HG02970 (cell line): Measurements from ENCODE around the gene PYCR2.

Experiments used
- ATAC-seq: cut with Tn5 transposase; IDR thresholded peaks from one replicate; pipeline ENCODE4 v1.9.1; 2021; ENCODE audit warnings: mild to moderate bottlenecking, moderate library complexity, moderate number of reproducible peaks; ENCODE audit not compliant: unreplicated experiment, low FRiP score

The PYCR2 gene

DNA sequence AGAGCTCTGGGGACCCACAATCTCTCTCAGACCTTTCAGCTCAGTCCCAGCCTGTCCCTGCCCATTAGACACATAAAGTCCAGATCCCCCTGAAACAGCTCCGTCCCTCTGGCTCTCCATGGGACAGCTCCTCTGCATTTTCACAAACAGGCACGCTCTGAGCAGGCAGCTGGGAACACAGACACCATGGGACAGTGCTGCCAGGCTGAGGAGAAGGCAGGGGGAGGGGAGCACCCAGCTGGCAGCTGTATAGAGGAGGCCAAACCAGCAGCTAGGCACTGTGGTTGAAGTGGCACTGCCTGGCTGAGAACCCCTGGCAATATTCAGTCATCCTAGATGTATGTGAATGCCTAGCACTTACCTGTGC, 43.8 kb downstream of the PYCR2 start:
- no peak for ATAC-seq

DNA sequence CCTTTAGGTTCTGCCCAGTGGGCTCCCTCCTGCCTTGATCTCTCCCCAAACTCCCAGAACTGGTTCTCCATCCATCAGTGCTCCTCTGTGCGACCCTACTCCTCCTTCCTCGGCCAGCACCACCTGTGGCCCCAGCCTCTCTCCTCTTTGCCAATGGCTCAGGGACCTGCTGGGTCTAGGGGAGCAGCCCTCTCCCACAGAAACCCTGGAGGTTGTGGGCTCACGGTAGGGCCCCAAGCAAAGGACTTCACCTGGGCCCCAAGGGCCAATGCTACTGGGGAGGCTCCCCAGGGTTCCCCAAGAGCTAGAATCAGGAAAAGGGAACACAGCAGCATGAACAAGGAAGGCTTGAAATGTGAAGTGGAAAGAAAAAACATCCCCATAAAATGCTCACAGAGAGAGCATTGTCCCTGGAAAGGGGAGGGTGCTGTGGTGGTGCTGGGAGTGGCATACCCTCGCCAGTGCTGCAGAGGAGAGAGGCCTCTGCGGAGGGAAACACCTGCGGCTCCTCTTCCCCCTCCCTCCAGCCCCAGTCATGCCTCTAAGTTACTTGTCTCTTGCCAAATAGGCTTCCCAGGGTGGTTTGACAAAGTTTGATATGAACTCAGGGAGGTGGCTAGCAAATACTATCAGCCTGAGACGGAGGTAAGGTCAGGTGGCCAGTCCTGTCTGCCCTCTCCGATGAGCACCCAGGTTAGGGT, 44.4 kb downstream of the PYCR2 start:
- ATAC-seq: no peak

DNA sequence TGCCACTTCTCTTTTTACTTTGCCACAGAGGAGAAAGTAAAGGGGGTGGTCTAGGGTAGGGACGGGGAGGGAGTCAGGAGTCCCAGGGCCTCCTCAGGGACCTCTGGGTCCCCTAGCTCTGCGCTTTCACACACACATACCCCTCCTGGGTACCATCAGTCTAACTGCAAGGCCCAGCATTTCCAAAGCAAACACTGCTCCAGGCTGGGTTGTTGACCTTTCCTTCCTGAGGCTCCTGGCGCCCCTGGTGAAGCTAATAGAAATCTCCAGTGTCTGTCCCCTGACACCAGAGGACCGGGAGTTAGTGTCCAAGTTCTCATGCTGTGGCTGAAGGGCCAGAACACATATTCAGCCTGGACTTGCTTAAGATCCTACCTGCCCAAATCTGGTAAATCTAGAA, 45.8 kb downstream of the PYCR2 start:
- no peak for ATAC-seq

DNA sequence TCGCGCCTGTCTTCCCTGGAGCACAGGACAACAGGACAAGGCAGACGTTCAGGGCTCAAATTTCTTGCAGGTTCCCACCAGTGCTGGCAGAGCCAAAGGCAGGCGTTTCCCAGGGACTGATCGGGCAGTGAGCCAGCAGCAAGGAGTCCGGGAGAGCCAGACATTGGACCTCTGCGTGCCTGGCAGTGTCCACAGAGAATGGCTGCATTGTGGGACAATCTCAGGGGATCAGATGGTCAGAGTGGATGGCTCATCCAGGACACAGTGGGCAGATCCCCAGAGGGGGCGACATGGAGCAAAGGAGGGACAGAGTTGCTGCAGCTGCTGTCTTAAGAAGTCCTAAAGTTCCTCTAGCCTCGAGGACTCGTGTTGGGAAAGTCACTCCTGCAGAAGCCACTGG, 46.5 kb downstream of the PYCR2 start:
- ATAC-seq: no peak

DNA sequence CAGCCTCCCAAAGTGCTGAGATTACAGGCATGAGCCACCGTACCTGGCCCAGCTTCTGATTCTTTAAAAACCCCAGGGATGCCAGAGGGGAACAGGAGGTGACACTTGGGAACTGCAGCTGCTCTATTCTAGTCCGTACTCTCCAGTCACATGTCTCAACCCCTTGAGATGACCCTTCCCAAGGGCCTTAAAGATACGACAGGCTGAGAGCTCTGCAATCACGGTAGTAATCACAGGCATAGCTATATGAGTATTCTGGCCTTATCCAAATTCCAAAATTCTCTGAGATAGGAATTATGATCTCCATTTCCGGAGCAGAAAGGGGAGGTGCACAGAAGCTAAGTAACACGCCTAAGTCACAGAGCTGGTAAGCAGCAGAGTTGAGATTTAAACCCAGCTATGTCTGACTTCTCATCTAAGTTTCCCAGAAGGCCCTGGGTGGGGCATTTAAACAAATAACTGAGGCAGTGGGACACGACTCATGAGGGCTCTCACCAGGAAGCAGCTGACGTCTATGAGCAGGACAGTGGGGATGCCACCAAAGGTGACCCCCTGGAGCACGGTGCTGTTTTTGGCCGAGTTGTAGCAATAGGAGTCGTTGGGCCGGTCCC, 47.0 kb downstream of the PYCR2 start:
- ATAC-seq: no peak

DNA sequence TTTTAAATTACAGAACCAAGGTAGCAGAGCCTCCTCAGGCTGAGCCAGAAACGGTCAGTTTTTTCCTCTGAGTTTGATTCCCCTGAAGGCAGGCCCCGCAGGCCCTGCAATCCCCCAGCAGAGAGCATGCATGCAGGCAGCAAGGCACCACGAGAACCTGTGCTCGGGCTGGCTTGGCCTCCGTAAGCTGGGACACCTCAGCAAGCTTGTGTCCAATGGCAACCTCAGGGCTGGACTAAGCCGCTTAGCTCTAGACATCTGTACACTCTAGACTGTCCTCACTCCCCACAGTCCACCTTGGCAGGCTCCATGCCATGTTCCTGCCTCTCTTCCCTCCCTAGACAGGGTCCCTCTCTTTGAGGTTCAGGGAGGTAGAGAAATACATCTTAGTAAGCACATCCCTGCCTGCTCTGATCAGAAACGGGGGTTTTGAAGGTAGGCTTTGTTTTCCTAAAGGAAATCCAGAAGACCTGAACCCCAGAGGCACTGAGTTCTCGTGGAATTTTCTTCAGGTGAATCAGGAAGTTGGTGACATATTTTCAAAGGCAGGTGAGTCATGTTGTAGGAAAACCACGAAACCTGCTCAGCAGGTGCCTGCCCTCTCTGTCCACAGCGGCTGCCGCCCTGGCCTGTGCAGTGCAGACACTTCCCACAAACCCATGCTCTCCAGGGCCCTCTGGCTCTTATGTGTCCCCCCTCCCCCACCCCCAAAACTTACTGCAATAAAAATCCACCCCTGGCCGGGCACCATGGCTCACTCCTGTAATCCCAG, 48.8 kb downstream of the PYCR2 start:
- no peak for ATAC-seq

DNA sequence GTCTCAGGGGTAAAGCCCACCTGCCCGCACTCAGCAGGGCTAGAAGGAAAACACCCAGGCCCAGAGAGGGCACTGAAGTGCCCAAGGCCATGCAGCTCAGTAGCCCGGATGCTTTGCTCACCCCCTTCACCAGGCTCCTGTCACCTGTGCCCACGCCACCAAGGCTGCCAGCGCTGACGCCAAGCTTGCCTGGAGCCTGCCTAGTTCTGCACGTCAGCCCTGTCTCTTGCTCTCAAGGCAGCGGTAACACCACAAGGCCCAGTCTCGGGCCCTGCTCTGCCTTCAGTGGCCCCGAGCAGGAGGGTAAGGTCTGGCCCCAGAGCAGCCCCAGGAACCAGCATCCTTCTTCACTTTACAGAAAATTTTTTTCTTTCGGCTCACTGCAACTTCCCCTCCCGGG, 49.6 kb downstream of the PYCR2 start:
- ATAC-seq: no peak

DNA sequence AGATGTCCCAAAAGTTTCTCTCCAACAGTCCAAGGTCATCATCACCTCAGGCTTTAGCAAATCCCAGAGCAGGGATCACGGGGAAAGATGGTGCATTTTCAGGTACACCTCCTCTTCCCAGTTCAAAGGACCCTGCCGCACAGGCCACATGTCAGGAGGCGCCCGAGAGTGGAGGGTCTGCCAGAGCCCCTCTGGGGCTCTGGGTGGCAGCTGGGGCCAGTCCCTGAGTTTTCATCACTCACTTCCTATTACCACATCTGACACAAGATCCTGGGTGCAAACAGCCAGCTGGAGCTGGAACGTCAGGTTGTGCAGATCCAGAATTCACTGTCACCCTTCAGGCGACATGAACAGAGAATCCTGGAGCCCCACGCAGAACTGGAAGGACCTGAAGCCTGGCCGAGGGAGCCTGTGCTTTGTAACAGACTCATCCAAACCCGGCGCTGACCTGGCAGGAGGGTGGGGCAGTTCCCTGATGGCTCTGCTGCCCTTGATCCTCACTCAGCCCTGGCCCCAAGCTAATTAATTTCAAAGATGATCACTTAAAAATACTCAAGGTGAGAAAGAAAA, 50.7 kb downstream of the PYCR2 start:
- ATAC-seq: no peak

DNA sequence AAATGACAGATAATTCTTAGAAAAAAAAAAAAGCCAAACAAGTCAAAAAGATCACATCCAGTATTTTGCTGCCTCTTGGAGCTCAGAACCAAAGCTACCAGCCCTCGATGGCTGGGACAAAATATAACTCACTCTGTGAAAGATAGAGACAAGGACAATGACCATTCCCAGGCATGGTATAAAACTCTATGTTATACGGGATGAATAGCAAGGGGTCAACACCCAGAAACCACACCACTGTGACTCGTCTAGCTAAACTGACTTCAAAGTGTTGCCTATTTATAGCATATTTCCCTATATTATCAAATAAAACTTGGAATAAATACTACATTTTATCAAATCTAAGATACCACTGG, 52.0 kb downstream of the PYCR2 start:
- no peak for ATAC-seq

DNA sequence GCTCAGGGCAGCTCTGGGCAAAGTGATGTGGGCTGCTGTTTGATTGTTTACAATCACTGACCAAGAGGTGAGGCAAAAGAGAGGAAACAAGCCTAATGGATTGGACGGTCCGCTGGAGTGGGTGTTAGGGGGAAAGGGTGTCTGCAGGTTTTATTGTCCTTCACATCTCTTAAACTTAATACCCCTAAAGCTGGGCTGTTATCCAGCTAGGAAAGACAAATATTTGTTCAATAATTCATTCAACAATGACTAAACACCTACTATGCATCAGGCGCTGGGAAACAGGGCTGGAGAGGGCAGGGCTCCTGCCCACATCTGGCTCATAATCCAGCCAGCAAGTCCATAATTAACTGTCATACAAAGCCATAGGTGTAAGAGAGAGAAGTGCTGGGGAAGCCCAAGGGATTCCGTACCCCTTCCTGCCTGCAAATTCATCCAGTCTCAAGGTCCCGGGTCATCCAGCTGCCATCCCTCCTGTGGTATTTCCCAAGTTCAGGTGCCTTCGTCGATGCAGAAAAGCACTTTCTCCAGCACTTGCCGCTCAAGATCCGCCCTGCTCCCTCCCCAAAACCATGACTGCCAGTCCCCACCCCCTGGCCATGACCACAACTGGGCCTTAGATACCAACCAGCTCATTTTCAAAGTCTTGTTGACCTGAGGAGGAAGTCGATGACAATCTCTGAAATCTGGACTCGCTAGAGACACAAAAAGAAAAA, 52.5 kb downstream of the PYCR2 start:
- no peak for ATAC-seq

DNA sequence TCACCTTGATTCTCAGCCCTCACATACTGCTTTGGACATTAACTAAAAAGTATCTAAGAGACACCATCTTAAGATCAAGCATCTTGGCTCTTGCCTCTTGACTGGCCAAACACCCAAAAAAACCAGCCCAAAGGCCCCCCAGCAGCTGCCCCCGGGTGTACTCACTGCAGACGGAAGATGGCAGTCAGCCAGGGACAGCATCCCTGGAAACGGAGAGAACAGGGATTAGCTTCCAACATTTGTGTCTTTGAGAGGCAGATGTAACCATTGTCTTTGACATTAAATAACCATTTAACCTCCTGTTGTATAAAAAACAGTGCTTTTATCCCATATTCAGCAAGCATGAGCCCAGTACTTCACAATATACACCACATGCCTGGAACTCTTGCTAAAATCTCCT, 53.1 kb downstream of the PYCR2 start:
- ATAC-seq: no peak
